ENCODE data around the gene WDR49.
A peak's percentile ranks its signal among the peaks of the same experiment; 100 is the strongest.
"Not testable (repeated sequence)": the region's sequence is repeated elsewhere in the genome, so short reads cannot be mapped to it uniquely, and the experiment has no call there.

WDR49 gene

DNA sequence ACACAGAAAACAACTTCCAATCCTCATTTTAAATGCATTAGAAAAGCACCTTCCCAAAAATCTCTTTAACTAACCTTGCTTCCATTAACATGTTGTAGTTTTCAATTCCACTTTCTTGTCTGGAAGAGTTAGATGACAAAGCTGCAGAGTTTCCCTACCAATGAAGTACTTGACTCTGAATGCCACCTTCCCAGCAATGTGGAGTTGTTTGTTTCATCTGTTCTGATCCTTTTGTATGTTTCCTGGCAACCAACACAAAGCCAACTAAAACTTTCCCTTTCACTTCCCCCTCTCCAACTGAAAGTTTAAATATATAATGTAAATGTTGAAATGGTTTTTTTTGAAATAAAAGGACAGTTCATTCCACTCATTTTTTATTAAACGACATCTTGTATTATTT is at the start of gene WDR49:
TSS of gene WDR49 (minus strand) at position 183 of the 400 bp plus-strand sequence. CDS start 517 bp downstream, outside the sequence.
- DNase-seq, result no peak

DNA sequence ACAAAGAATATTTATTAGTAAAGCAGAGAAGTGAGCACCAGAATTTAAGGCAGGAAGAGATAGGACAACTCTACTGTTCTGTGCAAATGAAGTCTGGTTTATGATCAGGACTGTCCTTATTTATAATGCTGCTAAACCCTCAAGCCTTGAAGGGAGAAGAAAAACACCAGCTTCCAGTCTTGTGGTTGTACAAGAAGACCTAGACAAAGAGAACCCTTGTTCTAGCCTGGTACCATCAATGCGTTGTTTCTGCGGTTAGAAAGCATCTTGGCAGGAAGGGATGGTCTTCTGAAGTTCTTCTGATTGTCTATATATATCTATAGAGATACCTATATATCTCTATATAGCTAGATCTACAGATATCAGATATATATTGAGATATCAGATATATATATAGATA is 47.2 kb upstream of the WDR49 start:
- no peak for DNase-seq

DNA sequence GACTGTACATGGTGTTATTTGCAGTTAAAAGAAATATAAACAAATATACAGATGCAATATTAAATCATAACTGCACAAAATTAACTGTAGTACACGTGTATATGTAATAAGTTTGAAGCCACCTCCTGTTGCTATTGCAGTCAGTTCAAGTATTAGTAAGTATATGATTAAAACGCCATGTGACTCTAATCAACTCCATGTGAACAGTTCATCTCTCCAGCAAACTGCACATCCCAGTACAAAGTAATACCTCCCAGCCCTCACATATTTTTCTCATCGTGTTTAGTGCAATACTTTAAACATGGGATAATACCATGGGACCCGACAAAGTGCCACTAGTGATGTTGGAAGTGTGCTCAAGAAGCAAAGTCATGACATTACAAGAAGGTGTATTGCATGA is 46.3 kb upstream of the WDR49 start:
- DNase-seq, result no peak

DNA sequence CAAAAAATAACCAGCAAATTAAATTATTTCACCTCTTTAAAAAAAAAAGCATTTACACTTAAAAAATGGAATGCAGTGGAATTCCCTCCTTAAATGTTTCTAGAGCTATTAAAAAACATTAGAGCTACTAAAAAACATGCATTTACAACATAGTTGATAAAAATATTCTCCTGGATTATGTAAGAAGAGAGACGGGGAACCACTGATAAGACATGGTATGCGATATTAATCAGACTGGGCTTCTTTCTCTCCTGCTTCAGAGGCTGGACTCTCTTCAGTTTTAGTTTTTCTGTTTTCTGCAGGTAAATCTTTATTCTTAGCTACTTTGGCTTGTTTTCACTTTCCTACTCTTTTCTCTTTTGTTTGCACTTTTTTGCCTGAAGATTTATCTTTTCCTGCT is 40.4 kb upstream of the WDR49 start:
- no peak for DNase-seq

DNA sequence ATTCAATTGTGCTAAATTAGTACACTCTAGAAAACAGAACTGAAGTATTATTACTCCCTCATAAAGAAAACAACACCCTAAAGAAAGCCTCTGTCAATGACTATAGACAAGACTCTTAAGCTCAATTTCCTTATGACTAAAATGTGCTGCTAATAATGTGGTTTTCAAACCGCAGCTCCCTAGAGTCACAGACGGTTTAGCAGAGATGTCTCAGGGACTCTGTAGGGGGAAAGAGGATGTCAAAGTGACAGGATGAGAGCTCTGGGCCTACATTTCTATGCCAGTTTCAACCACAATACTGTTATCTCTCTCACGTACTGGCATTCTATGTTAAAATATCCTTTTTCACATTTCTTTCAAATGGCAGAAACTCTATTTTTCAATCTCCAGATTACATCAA is 37.6 kb upstream of the WDR49 start:
- DNase-seq, result peak; percentile 52

DNA sequence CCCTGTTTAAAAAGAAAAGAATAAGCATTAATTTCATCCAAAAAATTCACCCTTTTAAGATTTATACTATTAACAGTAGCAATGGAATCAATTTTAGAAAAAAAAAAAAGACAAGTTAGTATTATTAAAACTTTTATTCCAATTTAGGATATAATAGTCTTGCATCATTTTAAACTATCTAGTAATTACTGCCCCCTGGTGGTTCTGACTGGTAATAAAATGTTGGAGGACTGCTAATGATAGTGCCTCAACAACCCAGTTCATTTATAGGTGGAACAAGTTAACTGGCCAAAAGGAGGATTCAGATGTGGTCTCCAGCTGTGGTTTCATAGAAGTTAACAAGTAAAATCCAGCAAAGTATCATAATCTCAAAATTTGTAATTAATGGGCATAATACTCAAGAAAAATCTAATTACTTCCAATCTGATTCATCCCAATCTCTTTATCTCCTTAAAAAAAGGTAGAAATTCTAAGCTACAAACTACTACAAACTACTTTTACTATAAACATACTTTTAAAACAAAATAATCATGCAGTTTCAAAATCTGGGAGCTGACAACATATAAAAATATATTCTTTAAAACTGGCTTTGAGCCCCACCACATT is 30.7 kb upstream of the WDR49 start:
- DNase-seq, result peak; percentile 88

DNA sequence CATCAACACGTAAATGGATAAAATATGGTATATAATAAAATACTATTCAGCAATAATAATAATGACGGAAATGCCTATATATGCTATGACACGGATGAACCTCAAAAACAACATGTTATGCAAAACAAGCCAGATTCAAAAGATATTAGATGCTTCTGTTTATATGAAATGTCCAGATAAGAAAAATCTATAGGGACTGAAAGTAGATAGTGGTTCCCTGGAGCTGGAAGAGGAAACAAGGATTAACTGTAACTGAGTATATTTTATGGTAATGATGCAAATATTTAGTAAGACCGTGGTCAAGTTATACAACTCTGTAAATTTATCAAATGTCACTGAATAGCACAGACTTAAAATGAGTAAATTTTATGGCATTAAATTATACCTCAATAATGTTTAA is 25.8 kb upstream of the WDR49 start:
- DNase-seq, result no peak

DNA sequence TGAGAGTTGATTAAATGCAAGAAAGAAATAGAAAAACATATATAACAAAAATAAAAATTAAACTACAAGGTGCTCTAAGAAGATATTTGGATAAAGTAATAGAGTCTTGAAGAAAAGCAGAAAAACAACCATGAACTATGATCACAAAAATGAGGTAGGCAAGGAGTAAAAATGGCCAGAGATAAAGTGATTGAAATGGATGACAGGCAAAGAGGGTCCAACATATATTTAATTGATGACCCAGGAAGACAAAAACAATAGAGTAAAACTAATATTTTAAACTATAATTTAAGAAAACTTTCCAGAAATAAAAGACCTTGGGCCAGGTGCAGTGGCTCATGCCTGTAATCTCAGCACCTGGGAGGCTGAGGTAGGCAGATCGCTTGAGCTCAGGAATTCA is 22.1 kb upstream of the WDR49 start:
- DNase-seq, result no peak

DNA sequence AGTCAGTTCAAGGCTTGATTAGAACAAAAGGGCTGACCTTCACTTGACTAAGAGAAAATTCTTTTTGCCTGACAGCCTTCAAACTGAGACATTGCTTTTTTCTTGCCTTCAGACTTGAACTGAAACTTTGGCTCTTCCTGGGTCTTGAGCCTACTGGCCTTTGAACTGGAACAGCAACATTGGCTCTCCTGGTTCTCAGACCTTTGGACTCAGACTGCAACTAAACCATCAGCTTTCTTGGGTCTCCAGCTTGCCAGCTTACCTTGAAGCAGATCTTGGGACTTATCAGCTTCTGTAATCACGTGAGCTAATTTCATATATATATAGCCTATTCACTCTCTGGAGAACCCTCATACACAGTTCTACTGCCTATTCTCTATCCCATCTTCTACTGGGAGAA is 19.5 kb upstream of the WDR49 start:
- DNase-seq, result no peak

DNA sequence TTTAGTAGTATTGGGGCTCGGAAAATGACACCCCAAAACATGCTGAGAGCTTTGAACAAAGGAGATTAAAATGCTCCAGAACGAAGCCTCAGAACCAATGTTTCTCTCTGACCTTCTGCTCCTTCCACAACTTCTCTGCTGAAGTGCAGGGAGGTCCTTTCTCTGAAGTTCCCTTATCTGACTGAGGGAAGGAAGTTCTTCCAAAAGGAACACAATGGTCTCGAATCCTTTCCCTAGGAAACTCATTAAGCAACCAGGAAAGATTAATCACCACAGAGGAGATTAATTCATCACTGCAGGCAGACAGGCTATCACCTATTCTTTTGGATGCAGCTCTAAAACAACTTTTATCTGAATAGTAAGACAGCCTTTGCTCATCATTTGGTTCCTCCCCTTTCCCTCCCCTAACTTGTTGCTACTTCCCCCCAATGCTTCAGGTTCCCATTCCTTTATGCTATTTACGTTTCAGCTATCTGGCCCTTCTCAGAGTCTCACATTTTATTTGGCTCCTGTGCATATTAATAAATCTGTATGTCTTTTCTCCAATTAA is 18.2 kb upstream of the WDR49 start:
- no peak for DNase-seq

DNA sequence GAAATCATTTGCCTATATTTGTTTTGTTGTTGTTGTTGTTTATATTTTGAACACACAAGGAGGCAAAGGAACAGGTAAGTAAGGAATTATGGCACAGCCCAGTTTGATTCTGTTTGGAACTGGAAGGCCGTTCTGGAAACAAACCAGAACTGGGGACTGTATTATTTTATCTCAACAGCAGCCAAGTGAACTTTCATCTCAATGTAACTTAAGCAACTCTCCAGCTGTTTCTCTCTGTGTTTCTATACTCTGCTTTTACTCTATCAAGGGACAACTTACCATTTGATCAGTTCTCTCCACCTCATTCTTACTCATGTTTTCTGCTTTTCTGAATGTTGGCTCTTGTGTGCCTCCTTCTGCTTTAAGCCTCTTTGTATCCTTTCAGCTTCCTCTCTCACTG is 16.0 kb upstream of the WDR49 start:
- DNase-seq, result no peak

DNA sequence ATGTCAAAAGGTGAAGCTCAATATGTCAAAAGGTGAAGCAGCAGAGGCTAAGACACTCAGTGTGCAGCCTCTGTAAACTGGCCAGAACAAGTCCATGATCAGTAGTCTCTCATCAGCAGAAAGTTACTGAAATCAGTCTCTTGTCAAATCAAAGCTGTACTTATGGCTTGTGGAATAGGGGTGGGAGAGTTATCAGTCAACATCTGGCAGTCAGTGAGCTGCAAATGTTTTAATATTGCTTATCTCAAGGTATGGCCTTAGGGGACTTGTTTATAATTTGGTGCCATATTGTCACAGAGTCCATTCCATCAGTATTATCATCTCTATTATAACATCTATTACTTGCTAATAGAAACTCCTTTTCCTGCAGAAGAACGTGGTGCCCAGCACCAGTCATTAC is 14.9 kb upstream of the WDR49 start:
- DNase-seq, result peak; percentile 33

DNA sequence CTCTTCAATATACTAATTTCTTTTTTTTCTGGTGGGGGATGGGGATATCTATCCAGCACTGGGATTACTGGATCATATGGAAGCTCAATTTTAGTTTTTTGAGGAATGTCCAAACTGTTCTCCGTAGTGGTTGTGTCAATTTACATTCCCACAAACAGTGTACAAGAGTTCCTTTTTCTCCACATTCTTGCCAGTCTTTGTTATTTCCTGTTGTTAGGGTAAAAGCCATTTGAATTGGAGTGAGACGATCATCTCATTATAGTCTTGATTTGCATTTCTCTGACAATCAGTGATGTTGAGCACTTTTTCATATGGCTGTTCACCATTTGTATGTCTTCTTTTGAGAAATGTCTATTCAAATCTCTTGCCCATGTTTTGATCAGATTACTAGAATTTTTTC is 12.8 kb upstream of the WDR49 start:
- DNase-seq, result no peak

DNA sequence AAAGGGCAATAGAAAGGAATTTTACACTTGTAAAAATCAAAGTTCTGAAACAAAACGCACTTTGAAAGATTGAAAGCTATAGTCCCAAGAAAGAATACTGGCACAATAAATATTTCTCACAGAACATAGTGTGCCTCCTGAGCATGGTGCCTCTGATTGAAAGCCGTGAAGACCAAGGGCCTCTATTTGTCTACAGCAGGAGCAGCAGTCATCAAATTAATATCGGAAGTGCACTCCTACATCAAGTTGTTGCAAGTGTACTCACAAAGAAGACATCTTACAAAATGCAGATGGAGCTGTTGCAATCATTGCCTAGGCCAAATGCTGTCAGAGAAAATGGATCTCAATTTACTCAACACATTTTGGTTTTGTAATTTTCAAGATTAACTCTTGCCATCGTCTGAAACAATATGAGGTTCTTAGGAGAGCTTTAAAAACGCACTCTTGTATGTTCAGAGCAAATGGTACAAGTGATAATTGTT is 9.2 kb upstream of the WDR49 start:
- no peak for DNase-seq

DNA sequence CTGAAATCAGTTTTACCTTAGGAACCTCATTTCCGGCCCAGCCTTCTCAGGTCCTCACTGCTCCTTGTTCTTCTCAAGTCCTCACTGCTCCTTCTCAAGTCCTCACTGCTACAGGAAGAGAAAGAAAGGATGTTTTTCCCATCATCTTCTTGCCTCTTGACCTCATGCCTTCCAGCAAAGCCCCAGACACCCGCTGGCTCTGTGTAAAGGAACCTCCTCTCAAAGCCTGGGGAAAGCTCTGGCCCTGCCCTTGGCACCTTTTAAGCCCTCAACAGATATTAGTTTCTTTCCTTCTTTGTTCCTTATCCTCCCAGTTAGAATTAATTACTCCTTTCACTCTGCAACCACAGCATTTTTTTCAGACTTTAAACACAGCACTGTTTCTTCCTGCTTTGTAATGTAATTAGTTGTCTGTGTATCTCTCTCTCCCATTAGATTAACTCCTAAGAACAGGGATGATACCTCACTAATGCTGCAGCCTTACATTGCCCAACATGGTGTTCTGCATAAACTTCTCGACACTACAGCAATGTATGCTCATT is 4.0 kb upstream of the WDR49 start:
- no peak for DNase-seq

DNA sequence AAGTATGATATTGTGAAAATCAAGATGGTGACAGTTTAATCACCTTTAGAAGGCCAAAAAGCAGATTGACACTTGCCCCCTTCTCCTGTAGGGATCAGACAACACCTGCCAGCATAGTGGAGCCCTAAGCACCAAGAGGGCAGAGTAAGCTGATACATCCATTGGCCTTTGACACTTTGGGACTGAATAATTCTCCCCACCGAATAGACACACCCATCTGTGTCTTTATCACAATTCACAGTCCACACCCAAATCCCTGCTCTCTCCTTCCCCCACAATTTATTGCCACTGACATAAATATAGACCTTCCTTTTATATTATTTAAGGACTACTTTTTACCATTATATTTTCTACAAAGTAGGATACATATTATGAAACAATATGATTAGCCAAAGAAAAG is 3.1 kb upstream of the WDR49 start:
- DNase-seq, result no peak

DNA sequence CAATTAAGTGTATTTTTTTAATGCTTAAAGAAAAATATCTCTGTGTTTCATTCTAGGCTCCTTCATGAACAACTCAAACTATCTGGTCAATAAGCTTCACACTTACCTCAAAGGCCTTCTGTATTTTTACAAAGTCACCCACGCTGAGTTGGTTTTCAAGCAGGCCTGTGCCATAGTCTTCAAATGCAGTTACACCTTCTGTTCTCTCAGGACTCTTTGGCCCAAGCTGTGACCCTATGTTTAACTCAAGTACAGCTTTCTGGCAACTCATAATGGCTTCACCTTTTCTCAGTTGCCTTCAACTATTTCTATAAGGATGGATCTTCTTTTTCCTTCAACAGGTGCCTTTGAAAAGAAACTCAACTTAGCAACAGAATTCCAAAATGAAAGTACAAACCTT is 587 bp downstream of the WDR49 start:
- no peak for DNase-seq

DNA sequence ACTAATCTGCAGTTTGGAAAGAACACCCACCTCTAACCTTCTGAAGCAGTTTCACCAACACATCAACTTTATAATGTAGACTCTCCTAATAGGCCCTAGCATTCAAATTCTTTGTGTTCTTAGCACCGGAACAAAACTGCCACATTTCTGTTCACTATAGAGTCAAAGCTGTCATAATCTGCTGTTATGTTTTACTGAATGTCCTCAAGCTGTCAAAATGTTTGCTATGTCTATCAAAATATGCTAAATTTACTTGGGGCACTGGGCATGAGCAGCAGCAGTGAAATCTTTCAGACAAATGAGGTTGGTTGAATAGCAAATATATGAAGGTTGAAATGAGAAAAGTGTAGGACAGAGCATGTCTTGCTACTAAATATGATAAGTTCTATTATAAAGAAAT is 1.9 kb downstream of the WDR49 start:
- no peak for DNase-seq

DNA sequence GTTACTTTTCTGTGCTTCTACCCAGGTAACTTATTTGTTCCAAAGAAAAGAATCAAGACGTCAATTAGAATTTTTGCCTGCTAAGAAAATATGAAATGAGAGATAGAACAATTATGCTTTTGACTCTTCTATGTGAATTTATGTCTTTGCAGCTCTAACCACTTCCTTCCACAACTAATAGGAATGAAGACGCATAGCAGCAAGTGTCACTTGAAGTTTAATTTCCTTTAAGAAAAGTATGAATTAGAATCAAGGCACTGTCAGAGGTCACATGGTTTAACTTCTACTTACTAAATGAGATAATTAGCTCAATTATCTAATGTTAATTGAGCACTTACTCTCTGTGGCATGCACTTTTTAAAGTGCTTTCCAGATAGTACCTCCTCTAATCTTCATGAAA is 3.3 kb downstream of the WDR49 start:
- no peak for DNase-seq

DNA sequence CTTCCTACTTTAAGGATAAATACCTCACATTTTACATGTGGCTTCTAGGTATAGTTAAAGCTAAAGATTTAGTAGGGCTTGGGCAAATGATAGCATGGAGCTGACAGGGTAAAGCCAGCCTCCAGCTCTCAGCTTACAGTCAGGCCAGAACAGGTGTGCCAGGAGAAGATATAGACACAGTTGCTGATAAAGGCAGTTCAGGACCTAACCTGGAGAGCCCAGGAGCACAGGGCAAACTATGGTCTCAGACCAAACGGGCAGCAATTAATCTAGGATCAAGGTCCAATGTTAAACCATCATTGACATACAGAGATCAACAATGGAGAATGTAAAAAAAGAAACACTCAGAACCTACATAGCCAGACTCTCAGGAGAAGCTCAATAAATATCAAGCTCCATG is 4.0 kb downstream of the WDR49 start:
- no peak for DNase-seq

DNA sequence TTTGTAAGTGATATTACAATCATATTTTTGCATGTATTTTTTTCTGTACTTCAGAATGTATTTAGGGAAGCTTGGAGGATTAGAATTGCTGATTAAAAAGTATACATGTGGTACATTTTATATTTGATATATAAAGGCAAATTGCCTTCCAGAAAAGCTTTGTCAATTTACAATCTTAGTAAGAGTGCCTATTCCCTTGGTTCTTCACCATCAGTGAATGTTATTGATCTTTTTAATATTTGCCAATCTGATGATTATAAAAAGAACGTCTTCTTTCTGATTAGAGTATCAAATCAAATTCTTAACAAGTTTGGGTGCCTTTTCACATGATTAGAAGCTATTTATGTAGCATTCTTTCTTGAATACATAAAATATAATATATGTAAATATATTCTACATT is 9.1 kb downstream of the WDR49 start:
- DNase-seq, result no peak

DNA sequence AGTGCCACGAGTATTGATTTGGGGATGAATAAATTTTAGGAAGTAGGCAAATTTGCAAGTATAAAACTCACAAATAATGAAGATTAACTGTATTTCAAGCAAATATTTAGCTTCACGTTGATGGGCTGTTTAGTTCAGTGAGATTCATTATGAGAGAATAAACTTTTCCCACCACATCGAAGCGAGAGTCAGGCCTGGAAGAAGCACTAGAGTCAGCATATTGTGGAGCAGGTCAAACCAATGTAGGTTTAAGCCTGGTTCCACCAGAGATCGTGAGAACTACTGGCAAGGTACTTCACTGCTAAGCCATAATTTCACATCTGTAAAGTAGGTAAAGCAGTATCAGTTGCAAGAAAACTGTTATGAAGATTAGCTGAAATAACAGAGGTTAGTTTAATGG is 22.3 kb downstream of the WDR49 start:
- no peak for DNase-seq

DNA sequence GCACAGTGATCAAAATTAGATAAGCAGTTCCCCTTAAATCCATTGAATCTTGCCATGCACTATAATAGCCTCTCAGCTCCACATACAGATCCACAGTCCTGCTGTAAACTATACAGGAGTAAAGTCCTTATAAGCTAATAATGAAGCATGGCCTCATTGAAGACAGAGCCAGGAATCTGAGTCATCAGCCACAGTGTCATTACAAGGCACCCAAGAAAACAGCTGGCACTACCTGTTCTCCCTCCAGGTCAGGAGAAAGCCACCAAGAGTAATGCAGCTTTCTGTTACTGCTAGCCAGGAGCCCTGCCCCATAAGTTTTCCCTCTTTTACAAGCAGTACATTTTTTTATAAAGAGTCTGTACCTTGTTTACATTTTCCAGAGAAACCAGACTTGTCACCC is 27.3 kb downstream of the WDR49 start:
- no peak for DNase-seq

DNA sequence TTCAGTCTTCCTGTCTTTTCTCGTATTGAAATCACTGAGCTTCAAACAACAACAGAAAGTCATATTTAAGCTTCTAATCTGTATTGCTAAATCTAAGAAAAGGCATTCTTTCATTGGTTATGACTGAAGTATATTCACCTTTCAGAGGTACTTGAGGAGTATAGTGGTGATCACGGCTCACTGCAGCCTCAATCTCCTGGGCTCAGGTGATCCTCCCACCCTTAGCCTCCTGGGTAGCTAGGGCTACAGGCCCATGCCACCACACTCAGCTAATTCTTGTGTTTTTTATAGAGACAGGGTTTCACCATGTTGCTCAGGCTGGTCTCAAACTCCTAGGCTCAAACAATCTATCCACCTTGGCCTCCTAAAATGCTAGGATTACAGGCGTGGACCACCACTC is 38.7 kb downstream of the WDR49 start:
- no peak for DNase-seq

DNA sequence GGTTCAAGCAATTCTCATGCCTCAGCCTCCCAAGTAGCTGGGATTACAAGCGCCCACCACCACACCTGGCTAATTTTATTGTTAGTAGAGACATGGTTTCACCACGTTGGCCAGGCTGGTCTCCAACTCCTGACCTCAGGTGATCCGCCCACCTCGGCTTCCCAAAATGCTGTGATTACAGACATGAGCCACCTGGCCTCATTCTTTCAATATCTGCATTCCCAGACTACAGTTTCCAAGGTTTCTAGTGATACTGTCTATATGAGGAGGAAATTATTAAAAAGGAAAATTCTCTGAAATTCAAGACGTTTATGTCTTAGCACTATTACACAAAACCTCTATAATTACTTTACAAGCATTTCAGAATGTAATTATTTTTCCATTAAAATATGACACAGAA is 39.5 kb downstream of the WDR49 start:
- DNase-seq, result not testable (repeated sequence)
